Tibial nerve (tissue), 4 donors: Measurements from ENCODE around the gene TH.

Source experiments
- CTCF ChIP-seq, 5 experiments: fragments of 200-600 bp in 3 of 5; fragments of 450-650 bp in 2 of 5; sonication (generic) in 3 of 5; IDR thresholded peaks; one replicate each; pipeline ENCODE4 v1.5.1; 2016 to 2019; ENCODE audit warnings: antibody characterized with exemption in 5 of 5, mild to moderate bottlenecking in 3 of 5, moderate library complexity in 2 of 5
- EP300 ChIP-seq, 2 donors: sonication (generic); formaldehyde crosslinking; IDR thresholded peaks; one replicate each; pipeline ENCODE4 v1.6.1; 2017; ENCODE audit warnings: antibody characterized with exemption in 2 of 2, mild to moderate bottlenecking in 1 of 2
- POLR2A ChIP-seq, 2 donors: fragments of 450-650 bp; IDR thresholded peaks; one replicate each; pipeline ENCODE4 v1.6.1; 2017; ENCODE audit warnings: antibody characterized with exemption in 2 of 2, mild to moderate bottlenecking in 2 of 2, moderate library complexity in 2 of 2

- TF ChIP-seq CTCF (IDR thresholded peaks at IDR 0.05) (no peak), EP300 (IDR thresholded peaks at IDR 0.05) (no peak), POLR2A (IDR thresholded peaks at IDR 0.05) (no peak)
Measured at GRCh38 chr11:2209370-2209801, 37.8 kb upstream of the TH start.
